Progenitor cell of endocrine pancreas (in vitro differentiated cells): ENCODE results near the gene GATA5. TPM values are rescaled to one million over a fixed set of nuclear protein-coding genes. Genes with fewer than 3 reads are reported as not detected.

Source experiments
- DNase-seq: peaks from one replicate; pipeline ENCODE4 v3.0.0; 2021; ENCODE audit warnings: low spot score; ENCODE audit not compliant: unreplicated experiment
- H3K27ac Mint-ChIP-seq: 2 replicates; pipeline ENCODE4 v1.8.0; 2021; ENCODE audit warnings: mild to moderate bottlenecking, moderate library complexity, mixed read lengths
- H3K27me3 Mint-ChIP-seq: 2 replicates; pipeline ENCODE4 v1.8.0; 2021; ENCODE audit warnings: mixed read lengths
- H3K36me3 Mint-ChIP-seq: 2 replicates; pipeline ENCODE4 v1.8.0; 2022; ENCODE audit warnings: mixed read lengths; ENCODE audit not compliant: insufficient read depth
- H3K4me1 Mint-ChIP-seq: 2 replicates; pipeline ENCODE4 v1.8.0; 2021; ENCODE audit warnings: low read depth, mixed read lengths
- H3K4me3 Mint-ChIP-seq: 2 replicates; pipeline ENCODE4 v1.8.0; 2021; ENCODE audit warnings: low read depth, mild to moderate bottlenecking, moderate library complexity, mixed read lengths
- H3K9me3 Mint-ChIP-seq: 2 replicates; pipeline ENCODE4 v1.8.0; 2021; ENCODE audit warnings: low read depth, mixed read lengths
- CTCF ChIP-seq: fragments of 200-600 bp; sonication (generic); IDR thresholded peaks from one replicate; pipeline ENCODE4 v1.5.0; 2021; ENCODE audit warnings: antibody characterized with exemption, mild to moderate bottlenecking; ENCODE audit not compliant: unreplicated experiment
- total RNA-seq: library from RNA; stranded (reverse); gene quantifications from 2 replicates; pipeline ENCODE4 v1.2.1, GENCODE V29; 2021

The GATA5 gene
- total RNA-seq, 1 donor from 2014 or later = 3.8 TPM

- H3K27me3 Mint-ChIP-seq = peaks cover 15% of the 10 kb centered on the region
- no peaks in the 10 kb centered on the region for H3K36me3 Mint-ChIP-seq
These were observed 29.7 kb upstream of the GATA5 start for GRCh38 chr20:62505337-62506045.

GRCh38 chr20:62504323-62504722, 28.5 kb upstream of the GATA5 start:
- no peak for DNase-seq
- Mint-ChIP-seq H3K27me3 (peaks cover 23% of the 10 kb centered on the region), H3K27ac (no peak overlapping the region), H3K4me3 (no peak overlapping the region), H3K36me3 (no peaks in the 10 kb centered on the region), H3K4me1 (peaks cover 2% of the 10 kb centered on the region), H3K9me3 (no peaks in the 10 kb centered on the region)
- TF ChIP-seq CTCF = no peak

More at GRCh38 chr20:62505337-62506045, 29.7 kb upstream of the GATA5 start:
- Mint-ChIP-seq H3K9me3 (no peaks in the 10 kb centered on the region), H3K4me1 (peaks cover 2% of the 10 kb centered on the region), H3K27ac (no peak overlapping the region), H3K4me3 (no peak overlapping the region)
- DNase-seq = no peak
- TF ChIP-seq CTCF = no peak

- Mint-ChIP-seq H3K27ac (no peak overlapping the region), H3K4me1 (peaks cover 2% of the 10 kb centered on the region), H3K4me3 (no peak overlapping the region), H3K9me3 (no peaks in the 10 kb centered on the region), H3K36me3 (no peaks in the 10 kb centered on the region), H3K27me3 (peaks cover 24% of the 10 kb centered on the region)
- TF ChIP-seq CTCF = no peak
- no peak for DNase-seq
These were observed 27.8 kb upstream of the GATA5 start for GRCh38 chr20:62503401-62504178.

GRCh38 chr20:62502496-62503095, 26.8 kb upstream of the GATA5 start:
- Mint-ChIP-seq H3K4me1 (peaks cover 2% of the 10 kb centered on the region), H3K9me3 (no peaks in the 10 kb centered on the region), H3K27ac (no peak overlapping the region), H3K27me3 (peaks cover 24% of the 10 kb centered on the region), H3K36me3 (no peaks in the 10 kb centered on the region), H3K4me3 (no peak overlapping the region)
- TF ChIP-seq CTCF = no peak
- DNase-seq = no peak

- no peak overlapping the region for H3K4me3 Mint-ChIP-seq
- H3K27ac Mint-ChIP-seq = no peak overlapping the region
- no peaks in the 10 kb centered on the region for H3K9me3 Mint-ChIP-seq
- peaks cover 24% of the 10 kb centered on the region for H3K27me3 Mint-ChIP-seq
- no peaks in the 10 kb centered on the region for H3K36me3 Mint-ChIP-seq
- no peak for DNase-seq
- no peak for TF ChIP-seq CTCF
- H3K4me1 Mint-ChIP-seq = peaks cover 2% of the 10 kb centered on the region
These were observed 26.2 kb upstream of the GATA5 start for GRCh38 chr20:62501801-62502495.
